ENCODE data around the gene ARMC6. TPM values are rescaled to one million over a fixed set of nuclear protein-coding genes. Genes with fewer than 3 reads are reported as not detected.

Gene ARMC6
- total RNA-seq, 1 experiment from 2014 or later: 102 TPM

DNA sequence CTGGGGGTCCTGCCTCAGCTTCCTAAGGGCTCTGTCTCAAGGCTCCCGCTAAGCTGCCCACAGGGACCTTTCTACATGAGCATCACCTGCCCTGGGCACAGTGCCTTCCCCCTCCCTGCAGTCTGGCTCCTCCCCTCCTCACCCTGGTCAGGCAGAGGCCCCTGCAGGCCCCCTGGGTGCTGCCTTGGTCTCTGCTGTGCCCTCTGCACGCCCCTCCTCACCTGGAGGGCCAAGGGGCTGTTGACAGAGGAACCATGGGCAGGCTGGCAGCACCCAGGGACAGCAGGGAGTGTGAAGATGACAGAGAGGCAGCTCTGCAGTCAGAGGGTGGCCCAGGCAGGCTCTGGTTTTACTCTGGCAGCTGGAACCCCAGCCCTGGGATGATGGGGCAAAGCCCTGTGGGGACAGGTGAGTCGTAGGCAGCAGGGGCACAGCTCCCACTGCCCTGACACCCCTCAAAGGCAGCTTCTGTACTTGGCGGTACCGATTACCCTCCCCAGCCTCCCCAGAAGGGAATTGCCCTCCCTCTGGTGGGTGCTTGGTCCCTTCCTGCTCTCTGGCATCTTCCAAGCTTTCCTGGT lies 43.2 kb upstream of the ARMC6 start:
- no peaks in the 10 kb centered on the region for H3K9me3 ChIP-seq (ENCODE audit: low read length)
- no peak overlapping the region for H3K9ac ChIP-seq (ENCODE audit: low read length)
- no peak overlapping the region for H3K27ac ChIP-seq (ENCODE audit: low read length)
- no peaks in the 10 kb centered on the region for H3F3A ChIP-seq (ENCODE audit: low read length, unreplicated experiment)
- POLR2A ChIA-PET (ENCODE audit: unreplicated experiment): no interaction called here
- DNase-seq (no peak), ATAC-seq (no peak)
- H3K4me1 ChIP-seq (ENCODE audit: insufficient read depth, low read length): no peaks in the 10 kb centered on the region
- no peaks in the 10 kb centered on the region for H4K20me1 ChIP-seq (ENCODE audit: low read length)
- H3K79me2 ChIP-seq (ENCODE audit: low read length): no peaks in the 10 kb centered on the region
- no TSS peak for BruUV-seq (replicated peaks)
- no peaks in the 10 kb centered on the region for H3K27me3 ChIP-seq (ENCODE audit: low read length)
- H2AFZ ChIP-seq (ENCODE audit: low read length): no peak overlapping the region
- CTCF ChIA-PET: no interaction called here
- H3K4me2 ChIP-seq (ENCODE audit: low read length): no peak overlapping the region
- TF ChIP-seq EZH2 (IDR thresholded peaks at IDR 0.05; ENCODE audit: low read length, unreplicated experiment): no peak
- TF ChIP-seq, protein P1, sequence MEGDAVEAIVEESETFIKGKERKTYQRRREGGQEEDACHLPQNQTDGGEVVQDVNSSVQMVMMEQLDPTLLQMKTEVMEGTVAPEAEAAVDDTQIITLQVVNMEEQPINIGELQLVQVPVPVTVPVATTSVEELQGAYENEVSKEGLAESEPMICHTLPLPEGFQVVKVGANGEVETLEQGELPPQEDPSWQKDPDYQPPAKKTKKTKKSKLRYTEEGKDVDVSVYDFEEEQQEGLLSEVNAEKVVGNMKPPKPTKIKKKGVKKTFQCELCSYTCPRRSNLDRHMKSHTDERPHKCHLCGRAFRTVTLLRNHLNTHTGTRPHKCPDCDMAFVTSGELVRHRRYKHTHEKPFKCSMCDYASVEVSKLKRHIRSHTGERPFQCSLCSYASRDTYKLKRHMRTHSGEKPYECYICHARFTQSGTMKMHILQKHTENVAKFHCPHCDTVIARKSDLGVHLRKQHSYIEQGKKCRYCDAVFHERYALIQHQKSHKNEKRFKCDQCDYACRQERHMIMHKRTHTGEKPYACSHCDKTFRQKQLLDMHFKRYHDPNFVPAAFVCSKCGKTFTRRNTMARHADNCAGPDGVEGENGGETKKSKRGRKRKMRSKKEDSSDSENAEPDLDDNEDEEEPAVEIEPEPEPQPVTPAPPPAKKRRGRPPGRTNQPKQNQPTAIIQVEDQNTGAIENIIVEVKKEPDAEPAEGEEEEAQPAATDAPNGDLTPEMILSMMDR (conservative IDR thresholded peaks at IDR 0.05; ENCODE audit: low read depth, low read length): no peak
- TF ChIP-seq EZH2phosphoT487 (IDR thresholded peaks at IDR 0.05; ENCODE audit: borderline replicate concordance, low read length): no peak
- no peak overlapping the region for H3K4me3 ChIP-seq (ENCODE audit: low read length)
- H3K9me2 ChIP-seq (replicated peaks; ENCODE audit: low read length): no peaks in the 10 kb centered on the region
- peaks cover 26% of the 10 kb centered on the region for H3K36me3 ChIP-seq (ENCODE audit: low read depth, low read length)
- intact Hi-C loops (cut with micrococcal nuclease): no loop called here

DNA sequence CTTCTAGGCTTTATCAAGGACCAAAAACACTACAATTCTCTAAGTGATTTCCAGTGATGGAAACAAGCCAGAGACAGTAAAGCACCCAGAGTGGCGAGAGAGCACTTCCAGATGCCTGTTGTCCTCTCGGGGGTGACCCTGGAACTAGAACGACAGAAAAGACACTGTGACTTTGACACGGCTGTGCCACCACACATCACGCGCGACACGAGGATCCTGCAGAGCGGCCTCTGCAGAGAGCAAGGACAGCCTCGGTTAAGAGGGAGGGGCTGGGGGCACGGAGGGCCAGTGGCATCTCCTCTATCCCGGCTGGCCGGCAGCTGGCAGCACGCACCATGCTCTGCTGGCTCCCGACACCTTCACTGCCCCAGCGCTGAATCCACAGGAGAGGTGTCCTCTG lies 42.4 kb upstream of the ARMC6 start:
- H3K36me3 ChIP-seq (ENCODE audit: low read depth, low read length): peaks cover 26% of the 10 kb centered on the region
- no peak overlapping the region for H3K4me3 ChIP-seq (ENCODE audit: low read length)
- no peak for ATAC-seq
- DNase-seq: no peak
- no peak for TF ChIP-seq EZH2phosphoT487 (IDR thresholded peaks at IDR 0.05; ENCODE audit: borderline replicate concordance, low read length)
- TF ChIP-seq EZH2 (IDR thresholded peaks at IDR 0.05; ENCODE audit: low read length, unreplicated experiment): no peak
- TF ChIP-seq, protein P1 (conservative IDR thresholded peaks at IDR 0.05; ENCODE audit: low read depth, low read length): no peak
- no TSS peak for BruUV-seq (replicated peaks)
- H3K9me2 ChIP-seq (replicated peaks; ENCODE audit: low read length): no peaks in the 10 kb centered on the region
- H3K9me3 ChIP-seq (ENCODE audit: low read length): no peaks in the 10 kb centered on the region
- ChIA-PET POLR2A (ENCODE audit: unreplicated experiment) (no interaction called here), CTCF (no interaction called here)
- H3K9ac ChIP-seq (ENCODE audit: low read length): no peak overlapping the region
- no peaks in the 10 kb centered on the region for H3K79me2 ChIP-seq (ENCODE audit: low read length)
- no peak overlapping the region for H2AFZ ChIP-seq (ENCODE audit: low read length)
- intact Hi-C loops (cut with micrococcal nuclease): no loop called here
- H3K4me1 ChIP-seq (ENCODE audit: insufficient read depth, low read length): no peaks in the 10 kb centered on the region
- no peak overlapping the region for H3K4me2 ChIP-seq (ENCODE audit: low read length)
- H4K20me1 ChIP-seq (ENCODE audit: low read length): no peaks in the 10 kb centered on the region
- no peaks in the 10 kb centered on the region for H3K27me3 ChIP-seq (ENCODE audit: low read length)
- H3K27ac ChIP-seq (ENCODE audit: low read length): no peak overlapping the region
- H3F3A ChIP-seq (ENCODE audit: low read length, unreplicated experiment): no peaks in the 10 kb centered on the region

DNA sequence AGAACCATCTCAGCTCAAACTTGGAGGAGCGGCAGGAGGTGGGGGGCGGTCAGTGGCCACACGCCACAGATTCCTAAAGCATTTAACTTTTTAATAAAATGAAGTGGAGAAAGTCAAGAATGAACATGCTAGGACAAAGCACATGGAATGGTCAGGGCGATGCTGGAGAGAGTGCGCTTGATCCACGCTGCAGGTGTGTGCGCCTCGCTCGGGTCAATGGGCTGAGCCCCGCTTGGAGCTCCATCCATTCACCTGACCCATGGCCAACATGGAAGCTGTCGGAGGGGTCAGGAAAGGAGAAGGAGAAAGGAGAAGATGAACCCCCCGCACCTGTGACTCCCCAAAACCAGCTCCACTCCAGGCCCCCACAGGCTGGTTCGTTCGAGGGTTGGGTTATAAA lies 41.9 kb upstream of the ARMC6 start:
- Histone ChIP-seq H3K4me1 (ENCODE audit: insufficient read depth, low read length) (no peaks in the 10 kb centered on the region), H3K27ac (ENCODE audit: low read length) (no peak overlapping the region), H4K20me1 (ENCODE audit: low read length) (no peaks in the 10 kb centered on the region), H3K9me3 (ENCODE audit: low read length) (no peaks in the 10 kb centered on the region), H3K79me2 (ENCODE audit: low read length) (no peaks in the 10 kb centered on the region), H3K9ac (ENCODE audit: low read length) (no peak overlapping the region), H3K36me3 (ENCODE audit: low read depth, low read length) (peaks cover 26% of the 10 kb centered on the region), H3F3A (ENCODE audit: low read length, unreplicated experiment) (no peaks in the 10 kb centered on the region), H3K27me3 (ENCODE audit: low read length) (no peaks in the 10 kb centered on the region), H2AFZ (ENCODE audit: low read length) (no peak overlapping the region), H3K4me3 (ENCODE audit: low read length) (no peak overlapping the region), H3K4me2 (ENCODE audit: low read length) (no peak overlapping the region), H3K9me2 (replicated peaks; ENCODE audit: low read length) (no peaks in the 10 kb centered on the region)
- intact Hi-C loops (cut with micrococcal nuclease): no loop called here
- ATAC-seq (no peak), DNase-seq (no peak)
- TF ChIP-seq EZH2 (IDR thresholded peaks at IDR 0.05; ENCODE audit: low read length, unreplicated experiment) (no peak), EZH2phosphoT487 (IDR thresholded peaks at IDR 0.05; ENCODE audit: borderline replicate concordance, low read length) (no peak)
- TF ChIP-seq, protein P1 (conservative IDR thresholded peaks at IDR 0.05; ENCODE audit: low read depth, low read length): no peak
- no TSS peak for BruUV-seq (replicated peaks)
- ChIA-PET CTCF (no interaction called here), POLR2A (ENCODE audit: unreplicated experiment) (no interaction called here)

Measured in PC-3 (cell line).